ENCODE measurements around the gene QSER1. TPM values are rescaled to one million over a fixed set of nuclear protein-coding genes. Genes with fewer than 3 reads are reported as not detected.
A peak's percentile ranks its signal among the peaks of the same experiment; 100 is the strongest.

Gene QSER1
- total RNA-seq, result 10 to 100 TPM; 19.8 to 29.0 (median 22.7) TPM

GRCh38 chr11:32892355-32893092 is at the start of gene QSER1:
Gene QSER1, plus strand, starts transcription at chr11:32892811. Its CDS starts 315 bp downstream, at chr11:32893126.
- H3K27ac ChIP-seq, result peak within 1 kb of the TSS; percentile 44 to 99 (median 96)
- no peaks in the 10 kb centered on the region for H3K36me3 ChIP-seq
- no peaks in the 10 kb centered on the region for H3K27me3 ChIP-seq
- 0% methylated on average over 3 of the region's 91 CpGs; no CpG with 5 or more reads in 1 of the 2 donors for WGBS, 2 donors (ENCODE audit: low coverage in 1 of 2)
- H3K4me1 ChIP-seq, result peaks cover 0 to 31% (median 0%) of the 10 kb centered on the region in 3 donors
- TF ChIP-seq POLR2A (IDR thresholded peaks at IDR 0.05) (peak; percentile 78), POLR2AphosphoS5 (IDR thresholded peaks at IDR 0.05) (peak; percentile 45), EP300 (IDR thresholded peaks at IDR 0.05) (no peak)
- peak; percentile 89 for ATAC-seq
- H3K4me3 ChIP-seq, result peak within 1 kb of the TSS; percentile 68 to 97
- H3K9me3 ChIP-seq, result no peaks in the 10 kb centered on the region

- H3K4me1 ChIP-seq, result no peaks in the 10 kb centered on the region
Observed at GRCh38 chr11:32843544-32843943, 49.1 kb upstream of the QSER1 start.

GRCh38 chr11:32847511-32847910 is 45.1 kb upstream of the QSER1 start:
- TF ChIP-seq POLR2AphosphoS5 (IDR thresholded peaks at IDR 0.05), result no peak
- no peak for TF ChIP-seq EP300 (IDR thresholded peaks at IDR 0.05)
- no peak for TF ChIP-seq POLR2A (IDR thresholded peaks at IDR 0.05)
- TF ChIP-seq CTCF (IDR thresholded peaks at IDR 0.05), result no peak
- no peak for ATAC-seq
- Histone ChIP-seq H3K27ac (no peak overlapping the region), H3K9me3 (peaks cover 0 to 9% (median 0%) of the 10 kb centered on the region in 3 donors), H3K4me3 (no peak overlapping the region), H3K36me3 (no peaks in the 10 kb centered on the region), H3K4me1 (no peaks in the 10 kb centered on the region), H3K27me3 (peaks cover 3% of the 10 kb centered on the region)
- 75 to 77% methylated on average over 2 of the region's 2 CpGs for WGBS, 2 donors (ENCODE audit: low coverage in 1 of 2)

More at GRCh38 chr11:32843544-32843943, 49.1 kb upstream of the QSER1 start:
- Histone ChIP-seq H3K27ac (no peak overlapping the region), H3K36me3 (no peaks in the 10 kb centered on the region), H3K9me3 (peaks cover 0 to 9% (median 0%) of the 10 kb centered on the region in 3 donors), H3K4me3 (no peak overlapping the region), H3K27me3 (peaks cover 3% of the 10 kb centered on the region)
- TF ChIP-seq EP300 (IDR thresholded peaks at IDR 0.05) (no peak), CTCF (IDR thresholded peaks at IDR 0.05) (no peak), POLR2A (IDR thresholded peaks at IDR 0.05) (no peak), POLR2AphosphoS5 (IDR thresholded peaks at IDR 0.05) (no peak)
- 73 to 80% methylated on average over 3 of the region's 3 CpGs for WGBS, 2 donors (ENCODE audit: low coverage in 1 of 2)
- ATAC-seq, result no peak

GRCh38 chr11:32849761-32850160 is 42.9 kb upstream of the QSER1 start:
- no peak for ATAC-seq
- no peaks in the 10 kb centered on the region for H3K36me3 ChIP-seq
- peaks cover 9% of the 10 kb centered on the region for H3K27me3 ChIP-seq
- peaks cover 0 to 9% (median 0%) of the 10 kb centered on the region in 3 donors for H3K9me3 ChIP-seq
- WGBS, 2 donors (ENCODE audit: low coverage in 1 of 2), result 59 to 64% methylated on average over 1 of the region's 1 CpG
- H3K4me1 ChIP-seq, result no peaks in the 10 kb centered on the region
- H3K4me3 ChIP-seq, result no peak overlapping the region
- TF ChIP-seq CTCF (IDR thresholded peaks at IDR 0.05), result no peak
- TF ChIP-seq POLR2AphosphoS5 (IDR thresholded peaks at IDR 0.05), result no peak
- no peak for TF ChIP-seq EP300 (IDR thresholded peaks at IDR 0.05)
- TF ChIP-seq POLR2A (IDR thresholded peaks at IDR 0.05), result no peak
- H3K27ac ChIP-seq, result no peak overlapping the region

GRCh38 chr11:32851251-32851650 is 41.4 kb upstream of the QSER1 start:
- H3K27me3 ChIP-seq, result peaks cover 5% of the 10 kb centered on the region
- TF ChIP-seq POLR2A (IDR thresholded peaks at IDR 0.05), result no peak
- no peak for TF ChIP-seq CTCF (IDR thresholded peaks at IDR 0.05)
- no peak for TF ChIP-seq EP300 (IDR thresholded peaks at IDR 0.05)
- TF ChIP-seq POLR2AphosphoS5 (IDR thresholded peaks at IDR 0.05), result no peak
- H3K9me3 ChIP-seq, result peaks cover 0 to 9% (median 0%) of the 10 kb centered on the region in 3 donors
- no peak overlapping the region for H3K4me3 ChIP-seq
- H3K4me1 ChIP-seq, result no peaks in the 10 kb centered on the region
- no peak for ATAC-seq
- 69 to 90% methylated on average over 1 of the region's 1 CpG for WGBS, 2 donors (ENCODE audit: low coverage in 1 of 2)
- no peak overlapping the region for H3K27ac ChIP-seq
- H3K36me3 ChIP-seq, result no peaks in the 10 kb centered on the region

Data from gastroesophageal sphincter (tissue), 4 donors.